COLO668 (cell line): ENCODE results near the gene ZFP69.

Experiments used
- DNase-seq: peaks from one replicate; lab custom pipeline; 2025; ENCODE audit not compliant: unreplicated experiment; lab: John Stamatoyannopoulos, UW

Gene ZFP69

DNA sequence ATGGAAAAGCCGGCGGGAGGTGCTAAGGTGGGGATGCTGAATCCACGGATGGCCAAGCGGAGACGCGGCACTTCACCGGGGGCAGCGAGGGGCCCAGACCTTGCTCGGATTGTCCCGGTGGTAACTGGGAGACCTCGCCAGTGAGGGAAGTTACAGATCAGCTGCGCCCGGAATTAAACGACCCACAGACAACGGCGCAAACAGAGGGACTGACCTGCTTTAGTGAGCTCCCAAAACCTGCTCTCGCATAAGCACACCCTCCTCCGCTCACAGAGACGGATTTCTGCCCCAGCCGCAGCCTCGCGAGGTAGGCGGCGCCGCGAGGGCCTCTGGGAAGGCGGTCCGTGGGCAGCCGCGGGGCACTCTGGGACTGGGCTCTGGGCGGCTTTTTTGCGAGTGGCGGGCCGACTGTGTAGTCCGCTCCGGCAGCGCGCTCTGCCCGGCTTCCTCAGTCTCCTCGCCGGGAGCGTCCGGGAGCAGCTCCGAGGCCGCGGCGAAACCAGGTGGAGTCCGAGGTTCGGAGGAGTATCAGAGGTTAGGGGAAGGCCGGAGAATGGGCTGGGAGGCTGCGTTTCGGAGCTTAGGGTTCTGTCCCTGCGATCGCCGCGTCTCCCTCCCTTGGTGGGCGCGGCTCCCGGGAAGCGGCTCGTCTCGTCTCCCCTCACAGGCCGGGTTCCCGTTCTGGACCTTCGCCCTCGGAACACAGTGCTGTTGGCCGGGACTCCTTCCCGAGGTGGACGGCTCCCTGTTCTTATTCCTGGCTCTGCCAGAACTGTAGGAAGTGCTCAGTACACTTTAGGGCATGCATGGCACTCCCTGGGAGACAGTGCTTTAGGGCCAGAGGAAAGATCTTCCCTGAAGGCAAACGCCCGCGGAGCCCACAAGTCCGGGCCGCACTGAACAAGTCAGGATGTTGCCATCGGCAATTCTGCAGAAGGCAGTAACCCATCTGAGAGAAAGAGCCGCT, 31.6 kb downstream of the ZFP69 start, which contains the start of gene EXO5:
EXO5 (plus strand) TSS at position 393 of the 967 bp plus-strand sequence. CDS start 5,778 bp downstream, outside the sequence.
- DNase-seq, result peak; percentile 100

DNA sequence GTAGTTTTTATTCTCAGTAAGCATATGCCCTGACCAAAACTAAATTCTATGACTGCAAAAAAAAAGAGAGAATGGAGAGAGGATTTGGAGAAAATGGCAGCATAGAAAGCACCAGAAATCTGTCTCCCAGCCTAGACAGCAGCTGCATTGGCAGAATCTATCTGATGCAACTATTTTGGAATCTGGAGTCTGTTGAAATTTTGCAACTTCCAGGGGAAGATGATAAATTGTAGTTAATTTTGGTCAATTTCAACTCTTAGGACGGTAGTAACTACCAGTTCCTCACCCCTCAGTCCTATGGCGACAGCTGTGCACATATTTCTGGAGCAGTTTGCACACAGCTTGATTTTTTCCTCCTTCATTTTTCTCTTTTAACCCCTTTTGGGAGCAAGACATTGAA, 42.4 kb downstream of the ZFP69 start:
- DNase-seq, result no peak

DNA sequence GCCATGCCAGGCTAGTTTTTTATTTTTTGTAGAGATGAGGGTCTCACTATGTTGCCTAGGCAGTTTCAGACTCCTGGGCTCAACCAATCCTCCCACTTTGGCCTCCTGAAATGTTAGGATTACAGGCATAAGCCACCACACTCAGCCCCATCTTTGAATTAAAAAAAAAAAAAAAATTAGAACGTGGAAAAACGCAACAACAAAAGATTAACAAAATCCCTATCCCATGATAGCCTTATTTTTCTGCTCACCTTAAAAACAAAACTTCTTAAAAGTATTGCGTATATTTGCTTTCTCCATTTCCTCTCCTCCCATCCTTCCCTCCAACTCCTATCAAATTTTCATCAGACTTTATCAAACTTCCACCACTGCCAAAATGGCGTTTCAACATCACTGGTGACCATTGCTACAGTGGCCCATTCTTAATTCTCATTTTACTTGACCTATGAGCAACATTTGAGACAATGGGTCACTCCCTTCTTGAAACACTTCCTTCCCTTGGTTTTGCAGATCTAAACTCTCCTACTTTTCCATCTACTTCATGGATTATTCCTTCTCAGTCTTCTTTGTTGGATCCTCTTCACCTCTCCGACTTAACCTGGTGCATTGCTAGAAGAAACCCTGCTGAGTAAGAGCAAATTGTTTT, 53.8 kb downstream of the ZFP69 start:
- no peak for DNase-seq

DNA sequence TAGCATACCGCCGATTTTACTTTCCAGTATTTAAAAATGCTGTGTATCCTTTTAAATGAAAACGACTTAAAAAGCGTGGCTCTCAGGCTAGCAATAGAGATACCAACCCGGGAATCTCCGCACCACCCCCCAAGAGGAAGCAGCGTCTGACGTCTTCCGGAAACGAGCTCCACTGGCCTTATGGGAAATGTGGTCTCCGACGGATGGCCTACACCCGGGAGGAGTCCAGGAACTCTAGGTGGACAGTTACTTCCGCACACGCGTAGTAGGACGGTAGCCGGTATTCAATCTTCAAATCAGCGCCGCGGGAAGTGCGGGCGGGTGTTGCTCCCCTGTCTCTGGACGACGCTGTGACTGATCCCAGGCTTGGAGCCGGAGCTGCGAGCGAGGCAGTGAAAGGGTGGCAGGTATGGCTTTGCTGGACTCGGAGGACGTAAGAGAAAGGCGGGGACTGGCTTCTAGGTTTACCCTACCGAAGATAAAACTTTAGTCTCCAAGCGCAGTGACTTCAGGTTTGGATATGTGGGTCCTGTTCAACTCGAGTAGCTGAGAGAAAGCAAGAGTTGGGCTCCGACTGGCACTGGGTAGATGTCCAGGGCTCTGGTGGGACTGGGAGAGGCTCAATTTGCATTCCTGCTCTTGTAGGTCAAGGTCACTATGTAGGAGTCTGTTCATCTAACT, 54.4 kb downstream of the ZFP69 start, which contains the start of gene ZNF684:
ZNF684 (plus strand) TSS at position 257 of the 681 bp plus-strand sequence. CDS start 1,530 bp downstream, outside the sequence.
- DNase-seq, result peak; percentile 100

DNA sequence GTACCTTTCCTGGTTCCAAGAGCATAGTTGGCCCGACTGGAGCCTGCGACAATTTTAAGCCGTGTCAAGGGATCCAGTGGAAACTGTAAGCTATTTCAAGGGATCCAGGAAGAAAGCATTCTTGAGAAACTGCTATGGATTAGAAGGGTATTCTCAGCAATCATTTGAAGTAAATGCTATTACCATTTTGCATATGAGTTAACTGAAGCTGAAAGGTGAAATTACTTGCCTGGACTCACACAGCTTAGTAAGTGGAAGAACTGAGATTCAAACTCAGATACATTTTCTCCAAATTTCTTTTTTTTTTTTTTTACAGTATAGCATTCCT, 54.9 kb downstream of the ZFP69 start:
- no peak for DNase-seq

DNA sequence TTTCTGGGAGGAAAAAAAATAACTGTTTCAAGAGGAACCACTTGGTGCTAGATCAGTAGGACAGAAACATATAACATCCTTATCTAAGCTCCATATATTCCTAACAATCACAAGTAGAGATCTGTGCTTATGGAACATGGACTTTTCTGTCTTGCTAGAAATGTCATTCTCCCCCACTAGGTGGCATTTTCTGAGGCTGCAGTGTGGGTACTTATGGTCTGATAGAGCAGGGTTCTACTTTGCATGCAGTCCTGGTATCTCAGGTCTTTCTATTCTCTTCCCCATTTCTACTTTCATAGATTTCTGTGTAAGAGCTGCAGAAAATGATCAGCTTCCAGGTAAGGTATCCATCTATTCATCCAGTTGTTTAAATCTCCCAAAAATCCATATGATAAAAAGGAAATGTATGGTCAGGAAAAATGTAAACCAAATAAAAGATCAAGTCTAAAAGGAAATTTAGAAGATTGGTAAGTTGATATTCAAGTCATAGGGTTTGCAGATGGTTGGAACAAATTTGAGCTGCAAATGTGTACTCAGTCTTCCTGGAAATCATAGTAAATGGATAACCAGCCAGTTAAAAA, 55.8 kb downstream of the ZFP69 start:
- peak; percentile 100 for DNase-seq

DNA sequence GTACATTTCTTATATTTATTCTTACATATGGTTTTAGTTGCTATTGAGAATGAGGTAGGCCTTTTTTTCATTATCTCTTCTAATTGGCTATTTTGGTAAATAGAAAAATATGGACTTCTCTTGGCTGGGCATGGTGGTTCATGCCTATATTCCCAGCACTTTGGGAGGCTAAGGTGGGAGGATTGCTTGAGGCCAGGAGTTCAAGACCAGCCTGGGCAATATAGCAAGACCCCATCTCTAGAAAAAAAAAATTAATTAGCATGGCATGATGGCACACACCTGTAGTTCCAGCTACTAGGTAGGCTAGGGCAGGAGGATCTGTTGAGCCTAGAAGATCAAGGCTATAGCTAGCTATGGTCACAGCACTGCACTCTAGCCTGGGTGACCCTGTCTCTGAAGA, 57.5 kb downstream of the ZFP69 start:
- no peak for DNase-seq

DNA sequence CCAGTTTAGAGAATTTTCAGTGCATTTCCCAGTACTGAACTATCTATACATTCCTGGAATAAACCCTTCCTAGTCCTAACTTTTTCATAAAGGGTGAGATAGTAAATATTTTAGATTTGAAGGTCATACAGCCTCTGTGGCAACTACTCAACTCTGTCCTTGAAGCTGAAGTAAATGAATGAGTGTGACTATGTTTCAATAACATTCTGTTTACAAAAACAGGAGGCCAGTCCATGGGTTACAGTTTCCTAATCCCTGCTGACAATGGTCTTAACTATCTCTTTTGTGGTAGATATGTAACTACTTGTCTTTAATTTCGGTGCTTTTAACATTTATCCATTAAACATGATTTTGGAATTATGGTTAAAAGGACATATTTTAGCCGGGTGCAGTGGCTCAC, 58.6 kb downstream of the ZFP69 start:
- no peak for DNase-seq

DNA sequence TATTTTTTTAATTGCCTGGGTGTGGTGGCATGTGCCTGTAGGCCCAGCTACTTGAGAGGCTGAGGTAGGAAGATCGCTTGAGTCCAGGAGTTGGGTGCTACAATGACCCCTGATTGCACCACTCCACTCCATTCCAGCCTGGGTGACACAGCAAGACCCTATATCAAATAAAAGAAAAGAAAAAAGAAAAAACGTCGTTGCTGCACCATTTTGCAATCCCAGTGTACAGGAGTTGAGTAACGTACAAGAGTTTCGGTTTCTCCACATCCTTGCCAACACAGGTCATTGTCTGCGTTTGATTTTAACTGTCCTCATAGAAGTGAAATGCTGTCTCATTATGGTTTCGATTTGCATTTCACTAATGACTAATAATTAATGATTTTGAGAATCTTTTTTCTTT, 62.2 kb downstream of the ZFP69 start:
- DNase-seq, result no peak
